ENCODE data around the gene ZNF138.
"Not testable (repeated sequence)": the region's sequence is repeated elsewhere in the genome, so short reads cannot be mapped to it uniquely, and the experiment has no call there.

ZNF138 gene

GRCh38 chr7:64839910-64840309 is 45.7 kb downstream of the ZNF138 start:
- no peak for DNase-seq

- DNase-seq = no peak
Measured at GRCh38 chr7:64849250-64849923, 55.2 kb downstream of the ZNF138 start.

- DNase-seq = no peak
Measured at GRCh38 chr7:64849924-64850499, 55.8 kb downstream of the ZNF138 start.

- no peak for DNase-seq
Measured at GRCh38 chr7:64853679-64854078, 59.5 kb downstream of the ZNF138 start.

GRCh38 chr7:64854969-64855368 is 60.7 kb downstream of the ZNF138 start:
- DNase-seq = no peak

GRCh38 chr7:64863021-64863420 is 68.8 kb downstream of the ZNF138 start:
- no peak for DNase-seq

GRCh38 chr7:64863530-64863929 is 69.3 kb downstream of the ZNF138 start:
- not testable (repeated sequence) for DNase-seq

- no peak for DNase-seq
Measured at GRCh38 chr7:64863969-64864368, 69.7 kb downstream of the ZNF138 start.

- no peak for DNase-seq
Measured at GRCh38 chr7:64867863-64868440, 73.7 kb downstream of the ZNF138 start.

GRCh38 chr7:64868499-64868898 is 74.3 kb downstream of the ZNF138 start:
- no peak for DNase-seq

- no peak for DNase-seq
Measured at GRCh38 chr7:64869121-64869725, 75.0 kb downstream of the ZNF138 start.

- DNase-seq = no peak
Measured at GRCh38 chr7:64869912-64870562, 75.8 kb downstream of the ZNF138 start.

GRCh38 chr7:64870656-64871055 is 76.4 kb downstream of the ZNF138 start:
- no peak for DNase-seq

- no peak for DNase-seq
Measured at GRCh38 chr7:64871761-64872160, 77.5 kb downstream of the ZNF138 start.

GRCh38 chr7:64872351-64873154 is 78.3 kb downstream of the ZNF138 start:
- DNase-seq = no peak

GRCh38 chr7:64873155-64873500 is 78.9 kb downstream of the ZNF138 start:
- DNase-seq = no peak

- no peak for DNase-seq
Measured at GRCh38 chr7:64873517-64873916, 79.3 kb downstream of the ZNF138 start.

GRCh38 chr7:64874114-64874513 is 79.9 kb downstream of the ZNF138 start:
- no peak for DNase-seq

GRCh38 chr7:64874562-64875250 is 80.5 kb downstream of the ZNF138 start:
- no peak for DNase-seq

GRCh38 chr7:64875258-64875657 is 81.0 kb downstream of the ZNF138 start:
- no peak for DNase-seq

GRCh38 chr7:64875658-64876406 is 81.6 kb downstream of the ZNF138 start:
- no peak for DNase-seq

Measured in SW 1271 (cell line).